Measurements from ENCODE around the gene QSOX2.

Gene QSOX2

GRCh38 chr9:136169495-136169894 is 76.1 kb downstream of the QSOX2 start:
- no peak for DNase-seq

- no peak for DNase-seq
Measured at GRCh38 chr9:136163248-136163850, 82.3 kb downstream of the QSOX2 start.

- no peak for DNase-seq
Measured at GRCh38 chr9:136160995-136161610, 84.5 kb downstream of the QSOX2 start.

GRCh38 chr9:136160381-136160841 is 85.2 kb downstream of the QSOX2 start:
- DNase-seq, result no peak

- no peak for DNase-seq
Measured at GRCh38 chr9:136159851-136160250, 85.8 kb downstream of the QSOX2 start.

GRCh38 chr9:136157477-136158265 is 87.9 kb downstream of the QSOX2 start:
- no peak for DNase-seq
